ENCODE results near the gene RIPK4. TPM values are rescaled to one million over a fixed set of nuclear protein-coding genes. Genes with fewer than 3 reads are reported as not detected.

RIPK4 gene
- total and polyA plus RNA-seq, 7 donors = 0.01 TPM; not detected in 6

DNA sequence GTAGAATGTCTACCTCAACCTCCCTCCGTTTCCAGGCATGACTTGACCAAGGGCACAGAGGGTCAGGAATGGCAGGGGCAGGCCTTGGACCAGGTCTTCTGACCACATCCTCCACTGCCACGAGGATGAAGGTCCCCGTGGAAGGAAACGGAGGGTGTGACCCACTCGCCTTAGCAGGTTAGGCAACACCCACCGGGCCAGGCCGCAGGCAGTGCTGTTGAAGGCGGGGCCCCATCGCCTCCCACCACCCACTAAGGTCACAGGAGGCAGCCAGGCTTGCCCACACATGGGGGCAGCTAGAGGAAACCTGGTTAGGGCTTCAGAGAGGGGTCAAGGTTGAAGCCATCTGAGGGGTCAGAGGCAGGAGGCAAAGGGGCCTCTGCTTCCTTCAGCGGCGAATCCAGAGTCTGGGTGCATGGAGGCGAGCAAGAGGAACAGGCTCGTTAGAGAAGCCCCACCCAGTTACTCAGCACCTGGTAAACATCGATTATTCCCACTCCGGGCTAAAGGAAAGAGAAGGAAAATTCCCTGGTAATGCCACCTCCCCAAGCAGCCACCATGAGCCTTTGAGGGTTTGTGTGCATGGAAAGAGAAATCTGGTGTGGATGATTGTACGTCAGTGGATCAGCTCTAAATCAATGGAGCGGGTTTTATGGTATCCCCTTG is 37.0 kb downstream of the RIPK4 start:
- H3K4me1 ChIP-seq = no peaks in the 10 kb centered on the region
- H3K27ac ChIP-seq = no peak overlapping the region
- no peaks in the 10 kb centered on the region for H3K36me3 ChIP-seq (ENCODE audit: insufficient read depth in 1 of 2, low read depth in 1 of 2)
- H3K4me3 ChIP-seq = no peak overlapping the region
- no peak for ATAC-seq
- H3K27me3 ChIP-seq (ENCODE audit: insufficient read depth in 3 of 3, low read length in 2 of 3) = peaks cover 0 to 27% (median 6%) of the 10 kb centered on the region in 3 donors
- DNase-seq = peak in 1 of 2 donors; percentile 28
- TF ChIP-seq, protein P1, sequence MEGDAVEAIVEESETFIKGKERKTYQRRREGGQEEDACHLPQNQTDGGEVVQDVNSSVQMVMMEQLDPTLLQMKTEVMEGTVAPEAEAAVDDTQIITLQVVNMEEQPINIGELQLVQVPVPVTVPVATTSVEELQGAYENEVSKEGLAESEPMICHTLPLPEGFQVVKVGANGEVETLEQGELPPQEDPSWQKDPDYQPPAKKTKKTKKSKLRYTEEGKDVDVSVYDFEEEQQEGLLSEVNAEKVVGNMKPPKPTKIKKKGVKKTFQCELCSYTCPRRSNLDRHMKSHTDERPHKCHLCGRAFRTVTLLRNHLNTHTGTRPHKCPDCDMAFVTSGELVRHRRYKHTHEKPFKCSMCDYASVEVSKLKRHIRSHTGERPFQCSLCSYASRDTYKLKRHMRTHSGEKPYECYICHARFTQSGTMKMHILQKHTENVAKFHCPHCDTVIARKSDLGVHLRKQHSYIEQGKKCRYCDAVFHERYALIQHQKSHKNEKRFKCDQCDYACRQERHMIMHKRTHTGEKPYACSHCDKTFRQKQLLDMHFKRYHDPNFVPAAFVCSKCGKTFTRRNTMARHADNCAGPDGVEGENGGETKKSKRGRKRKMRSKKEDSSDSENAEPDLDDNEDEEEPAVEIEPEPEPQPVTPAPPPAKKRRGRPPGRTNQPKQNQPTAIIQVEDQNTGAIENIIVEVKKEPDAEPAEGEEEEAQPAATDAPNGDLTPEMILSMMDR (IDR thresholded peaks at IDR 0.05) = no peak
- H3K9me3 ChIP-seq = no peaks in the 10 kb centered on the region
- WGBS, 3 donors = 82 to 85% (median 83%) methylated on average over 17 of the region's 17 CpGs
- intact Hi-C loops (cut with DNase I) = no loop called here

DNA sequence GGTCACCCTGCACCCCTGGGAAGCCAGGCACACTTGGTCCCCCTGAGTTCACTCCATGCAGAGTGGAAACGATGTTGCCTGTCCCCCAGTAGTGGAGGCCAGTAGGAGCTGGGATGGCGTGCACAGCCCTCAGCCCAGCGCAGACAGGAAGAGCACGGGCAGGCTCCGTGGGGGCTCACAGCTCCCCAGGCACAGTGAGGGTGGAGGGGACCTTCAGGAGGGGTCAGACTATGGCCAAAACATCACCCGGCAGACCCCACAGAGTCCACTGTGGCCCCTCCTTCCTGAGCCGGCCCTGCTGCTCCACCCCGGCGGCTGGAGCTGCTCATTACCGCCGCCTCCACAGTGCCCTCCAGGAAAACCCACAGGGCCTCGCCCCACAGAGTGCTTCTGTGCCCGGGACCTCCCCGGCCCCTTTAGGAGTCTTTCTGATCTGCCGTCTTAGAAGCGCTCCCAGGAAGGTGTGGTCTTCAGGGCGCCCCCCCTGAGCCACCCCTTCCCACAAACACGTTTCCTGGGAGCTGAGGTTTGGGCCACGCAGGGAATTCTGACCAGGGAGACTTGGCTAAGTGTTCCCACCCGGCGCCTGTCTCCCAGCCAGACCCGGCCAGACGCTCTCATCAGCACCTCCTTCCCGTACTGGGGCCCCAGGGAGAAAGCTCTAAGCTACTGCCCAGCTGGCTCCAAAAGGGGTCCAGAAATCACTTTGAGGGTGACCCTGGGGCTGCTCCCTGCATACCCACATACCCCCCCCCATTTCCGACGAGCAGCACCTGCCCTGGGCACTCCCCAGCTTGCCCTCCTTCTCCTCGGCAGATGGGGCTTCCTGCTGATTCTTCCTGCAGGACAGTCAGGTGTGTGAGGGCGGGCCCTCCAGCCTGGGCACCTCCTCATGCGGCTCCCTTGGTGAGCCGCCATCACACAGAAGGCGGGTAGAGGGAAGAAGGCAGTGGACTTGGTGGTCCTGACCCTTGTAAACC is 38.8 kb downstream of the RIPK4 start:
- Histone ChIP-seq H3K36me3 (ENCODE audit: insufficient read depth in 1 of 2, low read depth in 1 of 2) (no peaks in the 10 kb centered on the region), H3K27me3 (ENCODE audit: insufficient read depth in 3 of 3, low read length in 2 of 3) (peaks cover 0 to 27% (median 6%) of the 10 kb centered on the region in 3 donors), H3K4me1 (no peaks in the 10 kb centered on the region), H3K9me3 (no peaks in the 10 kb centered on the region), H3K27ac (no peak overlapping the region), H3K4me3 (no peak overlapping the region)
- TF ChIP-seq, protein P1 (IDR thresholded peaks at IDR 0.05) = no peak
- intact Hi-C loops (cut with DNase I) = no loop called here
- WGBS, 3 donors = 73 to 82% (median 80%) methylated on average over 29 to 31 of the region's 31 CpGs
- peak in 1 of 2 donors; percentile 39 for DNase-seq
- no peak for ATAC-seq

DNA sequence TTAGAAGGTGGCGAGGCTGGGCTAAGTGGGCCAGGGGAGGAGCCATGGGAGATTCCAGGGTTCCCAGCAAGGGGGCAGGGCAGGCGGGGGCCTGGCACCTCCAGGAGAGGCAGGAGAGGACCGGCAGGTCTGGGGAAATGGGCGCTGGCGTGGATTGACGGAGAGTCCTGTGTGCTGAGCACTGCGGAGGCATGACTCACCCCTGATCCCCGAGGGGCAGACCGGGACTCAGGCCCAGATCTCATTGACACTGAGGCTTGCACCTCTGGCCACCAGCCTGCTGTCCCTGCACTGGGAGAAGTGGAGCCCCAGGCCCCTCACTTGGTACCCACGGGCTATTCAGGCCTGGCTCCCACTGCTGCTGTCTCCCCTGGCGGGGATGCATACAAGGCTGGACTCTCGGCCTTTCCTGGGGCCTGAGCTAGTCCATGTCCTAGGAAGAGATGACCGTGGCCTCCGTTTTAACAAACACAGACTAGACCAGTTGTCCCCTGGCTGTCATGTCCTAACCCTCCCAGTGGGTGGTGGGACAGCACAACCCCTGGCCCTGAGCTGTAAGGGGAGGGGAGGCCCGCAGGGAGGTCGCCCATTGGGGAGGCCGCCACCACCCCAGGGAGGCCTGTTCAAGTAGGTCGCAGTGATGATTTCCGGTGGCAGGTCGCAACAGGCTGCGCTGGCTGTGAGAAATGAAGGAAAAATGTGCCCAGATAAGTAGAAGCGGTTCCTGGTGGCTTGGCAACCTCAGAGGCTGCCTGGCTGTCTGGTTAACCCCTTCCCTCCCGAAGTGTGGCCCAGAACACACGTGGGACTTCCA is 39.7 kb downstream of the RIPK4 start:
- ATAC-seq (peak; percentile 49 to 67 (median 58)), DNase-seq (peak; percentile 79 to 88)
- Histone ChIP-seq H3K27me3 (ENCODE audit: insufficient read depth in 3 of 3, low read length in 2 of 3) (peaks cover 0 to 27% (median 6%) of the 10 kb centered on the region in 3 donors), H3K9me3 (no peaks in the 10 kb centered on the region), H3K36me3 (ENCODE audit: insufficient read depth in 1 of 2, low read depth in 1 of 2) (no peaks in the 10 kb centered on the region), H3K27ac (no peak overlapping the region), H3K4me1 (no peaks in the 10 kb centered on the region), H3K4me3 (no peak overlapping the region)
- TF ChIP-seq, protein P1 (IDR thresholded peaks at IDR 0.05) = no peak
- intact Hi-C loops (cut with DNase I) = no loop called here
- WGBS, 3 donors = 32 to 42% (median 40%) methylated on average over 23 to 24 of the region's 24 CpGs

DNA sequence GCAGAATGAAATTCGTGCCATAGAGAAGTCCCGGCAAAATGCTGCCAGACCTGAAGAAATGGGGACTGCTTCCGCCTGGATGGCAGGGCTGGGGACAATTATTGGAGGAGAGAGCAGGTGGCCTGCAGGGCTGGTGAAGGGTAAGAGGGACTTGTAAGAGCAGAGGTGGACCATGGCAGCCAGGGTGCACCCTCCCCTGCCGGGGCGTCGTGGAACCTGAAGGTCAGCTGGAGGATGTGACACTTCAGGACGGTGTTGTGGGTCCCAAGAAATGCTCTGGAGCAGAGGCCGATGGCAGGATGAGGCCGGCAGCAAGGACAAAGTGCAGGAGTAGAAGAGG is 40.3 kb downstream of the RIPK4 start:
- Histone ChIP-seq H3K9me3 (no peaks in the 10 kb centered on the region), H3K36me3 (ENCODE audit: insufficient read depth in 1 of 2, low read depth in 1 of 2) (no peaks in the 10 kb centered on the region), H3K4me1 (no peaks in the 10 kb centered on the region), H3K27ac (no peak overlapping the region), H3K4me3 (no peak overlapping the region), H3K27me3 (ENCODE audit: insufficient read depth in 3 of 3, low read length in 2 of 3) (peaks cover 0 to 27% (median 6%) of the 10 kb centered on the region in 3 donors)
- WGBS, 3 donors = 48 to 67% (median 62%) methylated on average over 9 of the region's 9 CpGs
- DNase-seq (no peak), ATAC-seq (no peak)
- intact Hi-C loops (cut with DNase I) = no loop called here
- TF ChIP-seq, protein P1 (IDR thresholded peaks at IDR 0.05) = no peak

Data from psoas muscle (tissue), 8 donors.